Keratinocyte (primary cell): Measurements from ENCODE around the gene ITGA7. TPM values are rescaled to one million over a fixed set of nuclear protein-coding genes. Genes with fewer than 3 reads are reported as not detected.

Source experiments
- DNase-seq: peaks from one replicate; pipeline ENCODE4 v3.0.0-alpha.2; 2011; ENCODE audit warnings: low read depth, missing footprints, low spot score
- FAIRE-seq: peaks from 2 replicates; lab custom pipeline; 2011; peaks lifted over from hg19 to GRCh38; lab: Jason Lieb, UNC
- H2AFZ ChIP-seq: 2 replicates; pipeline ENCODE4 v1.6.0; 2012; ENCODE audit warnings: low read length, control low read depth, inconsistent platforms; ENCODE audit not compliant: control insufficient read depth
- H3K27ac ChIP-seq: 2 replicates; pipeline ENCODE4 v1.5.1; 2011; ENCODE audit warnings: low read length; ENCODE audit not compliant: control insufficient read depth, insufficient read depth
- H3K27me3 ChIP-seq: 3 replicates; pipeline ENCODE4 v1.6.0; 2011; ENCODE audit warnings: low read length; ENCODE audit not compliant: control insufficient read depth, insufficient read depth; ENCODE audit errors: extremely low read depth
- H3K36me3 ChIP-seq, 2 experiments: 2 replicates in 1 of 2; 3 replicates in 1 of 2; pipeline ENCODE4 v1.5.1; 2011; ENCODE audit warnings: low read length in 2 of 2, mild to moderate bottlenecking in 1 of 2; ENCODE audit not compliant: control insufficient read depth in 2 of 2, insufficient read depth in 2 of 2; ENCODE audit errors: extremely low read depth in 1 of 2
- H3K4me1 ChIP-seq: 3 replicates; pipeline ENCODE4 v1.5.1; 2011; ENCODE audit warnings: low read length; ENCODE audit not compliant: control insufficient read depth, insufficient read depth; ENCODE audit errors: extremely low read depth
- H3K4me2 ChIP-seq: 3 replicates; pipeline ENCODE4 v1.6.0; 2011; ENCODE audit warnings: low read depth, low read length; ENCODE audit not compliant: control insufficient read depth, insufficient read depth; ENCODE audit errors: extremely low read depth
- H3K4me3 ChIP-seq, 3 experiments: fragments of 200-600 bp in 1 of 3; sonication (generic) in 1 of 3; 2 replicates in 2 of 3; 3 replicates in 1 of 3; pipeline ENCODE4 v1.5.1; 2011 to 2016; ENCODE audit warnings: low read length in 3 of 3, mild to moderate bottlenecking in 3 of 3, control low read depth in 2 of 3, inconsistent platforms in 1 of 3, low read depth in 1 of 3, mixed read lengths in 1 of 3, mixed run types in 1 of 3, moderate library complexity in 1 of 3; ENCODE audit not compliant: control insufficient read depth in 2 of 3, insufficient read depth in 2 of 3; ENCODE audit errors: extremely low read depth in 1 of 3
- H3K79me2 ChIP-seq: 2 replicates; pipeline ENCODE4 v1.6.0; 2012; ENCODE audit warnings: low read length; ENCODE audit not compliant: control insufficient read depth, insufficient read depth
- H3K9ac ChIP-seq: 3 replicates; pipeline ENCODE4 v1.6.0; 2011; ENCODE audit warnings: low read length; ENCODE audit not compliant: control insufficient read depth, insufficient read depth; ENCODE audit errors: extremely low read depth
- H3K9me1 ChIP-seq: 3 replicates; pipeline ENCODE4 v1.6.0; 2011; ENCODE audit warnings: low read length; ENCODE audit not compliant: control insufficient read depth, insufficient read depth; ENCODE audit errors: extremely low read depth
- H3K9me3 ChIP-seq: 2 replicates; pipeline ENCODE4 v1.5.1; 2012; ENCODE audit warnings: low read depth, low read length; ENCODE audit not compliant: control insufficient read depth
- H4K20me1 ChIP-seq: 3 replicates; pipeline ENCODE4 v1.6.0; 2011; ENCODE audit warnings: low read length; ENCODE audit not compliant: control insufficient read depth, insufficient read depth; ENCODE audit errors: extremely low read depth
- CTCF ChIP-seq, 3 experiments: IDR thresholded peaks in 1 of 3; conservative IDR thresholded peaks in 1 of 3; optimal IDR thresholded peaks in 1 of 3; 2 replicates in 2 of 3; 3 replicates in 1 of 3; pipeline versions ENCODE3 to v1.5.1; 2011; ENCODE audit warnings: low read length in 3 of 3, mild to moderate bottlenecking in 3 of 3, moderate library complexity in 2 of 3, control low read depth in 1 of 3, inconsistent platforms in 1 of 3; ENCODE audit not compliant: insufficient read depth in 2 of 3; ENCODE audit errors: extremely low read depth in 1 of 3
- EZH2 ChIP-seq: IDR thresholded peaks from one replicate; pipeline ENCODE4 v1.6.1; 2012; ENCODE audit warnings: inconsistent platforms, mild to moderate bottlenecking, low read length, moderate library complexity
- dilution Hi-C: fragments of 300-500 bp; cut with MboI; formaldehyde crosslinking; loops from one replicate; pipeline ENCODE4 v1.7.0; 2020; ENCODE audit warnings: low sequenced_read_pairs; ENCODE audit not compliant: extremely low pct_ligation_motif_present
- polyA plus RNA-seq, 5 experiments: library from polyadenylated mRNA; depleted of rRNA in 3 of 5; stranded (reverse) in 3 of 5; stranded (forward) in 1 of 5; unstranded in 1 of 5; fragments of >200 nt; gene quantifications; 1 replicate in 1 of 5; 2 replicates in 3 of 5; 3 replicates in 1 of 5; pipeline versions ENCODE4 v1.2.1 to v1.2.3, GENCODE V29; 2011 to 2012; ENCODE audit warnings: missing spikeins in 2 of 5, low read depth in 1 of 5, low replicate concordance in 1 of 5

Gene ITGA7
- polyA plus RNA-seq, 1 donor (not counting 4 experiments of a cell fraction or from before 2014, with no cell fraction given) = 0.04 TPM

- H4K20me1 ChIP-seq = no peaks in the 10 kb centered on the region
- FAIRE-seq = no peak
- H3K4me1 ChIP-seq = peaks cover 22% of the 10 kb centered on the region
- dilution Hi-C loops = no loop called here
- H3K36me3 ChIP-seq = no peaks in the 10 kb centered on the region
- H3K4me2 ChIP-seq = no peak overlapping the region
- no peak overlapping the region for H3K9ac ChIP-seq
- H3K27ac ChIP-seq = no peak overlapping the region
- no peaks in the 10 kb centered on the region for H3K9me3 ChIP-seq
- H3K79me2 ChIP-seq = peaks cover 3% of the 10 kb centered on the region
- H3K27me3 ChIP-seq = no peaks in the 10 kb centered on the region
- no peak for DNase-seq
- H2AFZ ChIP-seq = no peak overlapping the region
- no peak for TF ChIP-seq EZH2
- TF ChIP-seq CTCF (optimal IDR thresholded peaks at IDR 0.05 in 1 of 3, IDR thresholded peaks at IDR 0.05 in 1 of 3, conservative IDR thresholded peaks at IDR 0.05 in 1 of 3; ENCODE audit: extremely low read depth in 1 of 3, insufficient read depth in 2 of 3, low read length in 3 of 3) = no peak
- no peak overlapping the region for H3K4me3 ChIP-seq
- no peaks in the 10 kb centered on the region for H3K9me1 ChIP-seq
Observed at GRCh38 chr12:55733858-55734257, 26.2 kb upstream of the ITGA7 start.

- dilution Hi-C loops = no loop called here
- Histone ChIP-seq H3K9me3 (no peaks in the 10 kb centered on the region), H3K4me3 (no peak overlapping the region), H3K4me2 (no peak overlapping the region), H3K27me3 (no peaks in the 10 kb centered on the region), H3K9ac (no peak overlapping the region), H3K9me1 (no peaks in the 10 kb centered on the region), H3K27ac (no peak overlapping the region), H3K4me1 (peaks cover 19% of the 10 kb centered on the region), H2AFZ (no peak overlapping the region), H4K20me1 (no peaks in the 10 kb centered on the region), H3K79me2 (peaks cover 4% of the 10 kb centered on the region), H3K36me3 (no peaks in the 10 kb centered on the region)
- TF ChIP-seq EZH2 (no peak), CTCF (optimal IDR thresholded peaks at IDR 0.05 in 1 of 3, IDR thresholded peaks at IDR 0.05 in 1 of 3, conservative IDR thresholded peaks at IDR 0.05 in 1 of 3; ENCODE audit: extremely low read depth in 1 of 3, insufficient read depth in 2 of 3, low read length in 3 of 3) (no peak)
- no peak for DNase-seq
- FAIRE-seq = no peak
Observed at GRCh38 chr12:55733021-55733555, 25.4 kb upstream of the ITGA7 start.
